GM10266 (cell line): ENCODE results near the gene ITPK1.

Experiments used
- DNase-seq: peaks from one replicate; pipeline ENCODE4 v3.0.0; 2012; ENCODE audit errors: extremely low spot score
- CTCF ChIP-seq: IDR thresholded peaks from 2 replicates; pipeline ENCODE4 v1.5.1; 2012; ENCODE audit warnings: mild to moderate bottlenecking, low read depth; ENCODE audit not compliant: control insufficient read depth, insufficient read depth; ENCODE audit errors: missing control alignments

Gene ITPK1

GRCh38 chr14:93122826-93123225 lies 7.1 kb upstream of the ITPK1 start:
- no peak for DNase-seq
- TF ChIP-seq CTCF: no peak

- no peak for TF ChIP-seq CTCF
- no peak for DNase-seq
Measured at GRCh38 chr14:93121030-93121834, 5.5 kb upstream of the ITPK1 start.

- no peak for TF ChIP-seq CTCF
- no peak for DNase-seq
Measured at GRCh38 chr14:93120517-93120916, 4.8 kb upstream of the ITPK1 start.

GRCh38 chr14:93116676-93117200 lies 1.0 kb upstream of the ITPK1 start:
- no peak for DNase-seq
- no peak for TF ChIP-seq CTCF

- no peak for TF ChIP-seq CTCF
Measured at GRCh38 chr14:93115069-93115820, 480 bp downstream of the ITPK1 start.

GRCh38 chr14:93114713-93115068 lies 1.0 kb downstream of the ITPK1 start:
- no peak for DNase-seq
- no peak for TF ChIP-seq CTCF

More at GRCh38 chr14:93115069-93115820, 480 bp downstream of the ITPK1 start:
- peak; percentile 94 for DNase-seq
